ENCODE results near the gene MEI1.
"Not testable (repeated sequence)": the region's sequence is repeated elsewhere in the genome, so short reads cannot be mapped to it uniquely, and the experiment has no call there.

Gene MEI1, protein sequence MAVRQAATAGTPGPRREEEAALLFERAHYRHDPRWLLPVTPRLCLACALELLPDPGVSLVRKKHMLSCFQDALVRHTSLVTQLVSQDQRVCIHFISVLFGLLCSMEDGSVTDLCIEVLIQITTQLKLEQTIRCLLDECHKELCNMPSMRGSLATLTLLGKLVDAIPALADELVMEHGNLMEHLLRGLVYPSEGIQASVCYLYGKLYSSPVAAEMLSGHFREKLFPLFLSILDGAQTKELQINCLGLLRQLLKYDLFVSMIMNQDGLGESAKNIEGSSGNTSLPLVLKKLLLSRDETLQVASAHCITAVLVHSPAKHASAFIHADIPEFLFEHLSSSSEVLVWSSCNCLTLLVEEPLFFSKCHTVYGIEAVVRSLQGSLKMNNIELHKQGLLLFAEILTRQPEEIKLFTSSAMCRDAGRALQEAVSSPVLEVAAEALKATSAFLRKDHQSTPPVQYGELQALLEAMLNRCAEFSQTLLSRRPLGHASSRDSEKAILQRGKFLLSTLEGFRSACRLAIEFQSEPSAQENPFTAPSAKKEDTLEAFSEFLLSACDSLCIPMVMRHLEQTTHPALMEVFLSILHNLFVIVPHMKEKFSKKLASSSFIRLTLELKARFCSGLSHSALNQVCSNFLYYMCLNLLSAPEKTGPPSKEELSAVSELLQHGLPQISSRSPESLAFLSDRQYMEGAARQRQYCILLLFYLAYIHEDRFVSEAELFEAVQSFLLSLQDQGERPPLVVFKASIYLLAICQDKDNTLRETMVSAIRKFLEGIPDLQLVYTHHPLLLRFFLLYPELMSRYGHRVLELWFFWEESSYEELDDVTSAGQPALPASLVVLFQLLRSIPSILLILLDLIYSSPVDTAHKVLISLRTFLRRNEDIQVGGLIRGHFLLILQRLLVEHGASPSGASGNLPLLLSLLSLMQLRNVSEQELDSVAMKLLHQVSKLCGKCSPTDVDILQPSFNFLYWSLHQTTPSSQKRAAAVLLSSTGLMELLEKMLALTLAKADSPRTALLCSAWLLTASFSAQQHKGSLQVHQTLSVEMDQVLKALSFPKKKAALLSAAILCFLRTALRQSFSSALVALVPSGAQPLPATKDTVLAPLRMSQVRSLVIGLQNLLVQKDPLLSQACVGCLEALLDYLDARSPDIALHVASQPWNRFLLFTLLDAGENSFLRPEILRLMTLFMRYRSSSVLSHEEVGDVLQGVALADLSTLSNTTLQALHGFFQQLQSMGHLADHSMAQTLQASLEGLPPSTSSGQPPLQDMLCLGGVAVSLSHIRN

DNA sequence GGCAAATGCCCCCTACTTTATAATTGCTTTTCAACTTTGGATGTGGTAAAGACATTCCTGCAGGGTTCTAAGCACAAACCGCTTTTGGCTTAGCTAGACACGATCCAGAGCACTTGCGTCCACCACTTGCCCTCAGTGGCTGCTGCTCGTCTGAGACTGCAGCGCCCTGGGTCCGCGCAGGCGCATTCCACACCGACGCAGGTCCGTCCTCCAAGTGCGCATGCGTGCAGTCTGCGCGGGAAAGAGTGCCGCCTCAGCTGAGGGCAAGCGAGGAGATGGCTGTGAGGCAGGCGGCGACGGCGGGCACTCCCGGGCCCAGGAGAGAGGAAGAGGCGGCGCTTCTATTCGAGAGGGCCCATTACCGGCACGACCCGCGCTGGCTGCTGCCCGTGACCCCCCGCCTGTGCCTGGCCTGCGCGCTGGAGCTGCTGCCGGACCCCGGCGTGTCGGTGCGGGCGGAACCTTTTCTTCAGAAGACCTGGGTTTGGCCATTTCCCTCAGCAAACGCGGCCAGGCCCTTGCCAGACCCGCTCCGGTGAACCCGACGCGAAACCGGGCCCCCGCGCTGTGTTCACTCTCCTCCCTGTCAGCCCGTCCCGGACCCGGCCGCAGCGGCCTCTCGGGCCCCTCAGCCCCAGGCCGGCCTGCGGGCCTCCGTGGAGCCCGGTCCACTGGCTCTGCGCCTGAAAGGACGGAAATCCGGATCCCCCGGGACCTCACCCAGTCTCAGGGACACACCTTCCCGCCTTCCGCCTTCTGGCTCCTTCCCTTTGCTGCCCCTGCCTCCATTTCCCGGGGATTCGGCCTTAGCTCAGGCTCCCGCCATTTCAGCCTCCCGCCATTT is at the start of gene MEI1:
Gene MEI1 (plus strand): TSS at position 240 of the 844 bp plus-strand sequence. CDS start 36 bp downstream, at position 276.
- no peak for DNase-seq

DNA sequence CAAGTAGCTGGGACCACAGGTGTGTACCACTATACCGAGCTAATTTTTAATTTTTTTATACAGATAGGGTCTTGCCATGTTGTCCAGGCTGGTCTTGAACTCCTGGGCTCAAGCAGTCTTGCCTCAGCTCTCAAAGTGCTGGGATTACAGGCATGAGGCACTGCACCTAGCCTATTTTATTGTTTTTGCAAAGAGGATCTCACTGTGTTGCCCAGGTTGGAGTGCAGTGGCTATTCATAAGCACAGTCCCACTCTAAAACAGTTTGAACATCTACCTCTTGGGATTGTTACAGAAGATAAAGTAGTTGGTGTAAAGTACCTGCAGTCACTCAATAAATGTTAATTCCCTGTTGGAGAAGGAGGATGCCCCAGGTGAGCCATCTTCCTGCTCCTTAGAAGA is 49.1 kb upstream of the MEI1 start:
- no peak for DNase-seq

DNA sequence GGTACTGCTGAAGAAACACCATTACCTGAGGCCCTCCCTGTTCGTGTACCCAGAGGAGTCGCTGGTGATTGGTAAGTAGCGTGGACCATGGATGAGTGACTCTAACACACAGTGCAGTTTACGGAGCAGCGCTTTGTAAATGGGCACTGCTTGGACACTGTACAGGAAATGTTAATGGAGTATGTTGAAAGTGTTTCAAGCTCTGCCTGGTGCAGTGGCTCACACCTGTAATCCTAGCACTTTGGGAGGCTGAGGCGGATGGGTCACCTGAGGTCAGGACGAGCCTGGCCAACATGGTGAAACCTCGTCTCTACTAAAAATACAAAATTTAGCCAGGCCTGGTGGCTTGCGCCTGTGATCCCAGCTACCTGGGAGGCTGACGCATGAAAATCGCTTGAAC is 48.5 kb upstream of the MEI1 start:
- DNase-seq, result no peak

DNA sequence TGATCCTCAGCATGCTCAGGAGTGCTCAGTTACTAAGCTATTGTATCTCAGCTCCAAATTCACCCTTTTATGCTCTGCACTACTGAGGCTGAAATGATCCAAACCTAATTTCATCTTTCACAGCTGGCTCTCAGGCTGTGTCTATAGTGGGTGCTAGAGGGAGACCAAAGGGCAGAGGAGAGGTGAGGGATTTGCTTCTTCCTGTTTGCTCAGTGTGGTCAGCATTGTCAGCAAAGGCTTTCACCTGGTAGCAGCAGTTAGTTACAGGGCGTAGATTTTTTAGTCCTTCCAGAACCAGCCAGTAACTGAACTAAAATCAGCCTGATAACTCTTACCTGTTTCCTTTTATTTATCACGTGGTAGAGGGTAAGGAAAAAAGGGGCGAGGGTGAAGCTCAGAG is 45.0 kb upstream of the MEI1 start:
- no peak for DNase-seq

DNA sequence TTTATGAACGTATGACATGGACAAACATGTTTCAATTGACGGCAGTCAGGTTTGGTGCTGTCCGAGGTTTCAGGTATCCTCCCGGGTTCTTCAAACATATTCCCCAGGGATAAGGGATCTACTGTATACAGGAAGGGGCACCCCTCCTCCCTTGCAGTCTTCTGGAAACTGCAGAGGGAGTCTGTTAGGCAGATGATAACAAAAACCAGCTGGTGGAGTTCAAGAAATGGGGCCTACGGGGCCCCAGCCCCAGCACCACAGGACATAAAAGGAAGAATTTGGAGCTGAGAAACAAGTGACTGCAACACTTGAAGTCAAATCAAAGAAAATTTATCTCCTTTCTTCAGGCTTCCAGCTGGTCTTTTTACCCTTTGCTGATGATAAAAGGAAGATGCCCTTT is 42.7 kb upstream of the MEI1 start:
- no peak for DNase-seq

DNA sequence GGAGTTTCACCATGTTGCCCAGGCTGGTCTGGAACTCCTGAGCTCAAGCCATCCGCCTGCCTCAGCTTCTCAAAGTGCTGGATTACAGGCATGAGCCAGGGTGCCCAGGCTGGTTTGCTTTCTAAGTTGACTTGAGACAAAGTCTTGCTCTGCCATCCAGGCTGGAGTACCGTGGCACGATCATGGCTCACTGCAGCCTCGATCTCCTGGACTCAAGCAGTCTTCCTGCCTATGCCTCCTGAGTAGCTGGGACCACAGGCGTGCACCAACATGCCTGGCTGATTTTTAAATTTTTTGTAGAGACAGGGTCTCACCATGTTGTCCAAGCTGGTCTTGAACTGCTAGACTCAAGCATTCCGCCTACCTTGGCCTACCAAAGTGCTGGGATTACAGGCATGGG is 41.6 kb upstream of the MEI1 start:
- DNase-seq, result no peak

DNA sequence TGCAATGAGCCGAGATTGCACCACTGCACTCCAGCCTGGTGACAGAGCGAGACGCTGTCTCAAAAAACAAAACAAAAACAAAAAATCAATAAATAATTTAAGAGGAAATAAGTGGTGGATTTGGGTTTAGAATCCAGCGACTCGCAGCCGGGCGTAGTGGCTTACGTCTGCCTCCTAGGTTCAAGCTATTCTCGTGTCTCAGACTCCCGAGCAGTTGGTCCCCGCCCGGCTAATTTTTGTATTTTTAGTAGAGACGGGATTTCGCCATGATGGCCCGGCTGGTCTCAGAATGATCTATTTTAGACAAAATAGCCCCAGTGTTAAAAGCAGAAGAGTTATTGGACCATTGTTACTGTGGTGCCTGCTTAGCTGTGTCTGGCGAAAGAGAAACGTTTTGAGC is 40.4 kb upstream of the MEI1 start:
- no peak for DNase-seq

DNA sequence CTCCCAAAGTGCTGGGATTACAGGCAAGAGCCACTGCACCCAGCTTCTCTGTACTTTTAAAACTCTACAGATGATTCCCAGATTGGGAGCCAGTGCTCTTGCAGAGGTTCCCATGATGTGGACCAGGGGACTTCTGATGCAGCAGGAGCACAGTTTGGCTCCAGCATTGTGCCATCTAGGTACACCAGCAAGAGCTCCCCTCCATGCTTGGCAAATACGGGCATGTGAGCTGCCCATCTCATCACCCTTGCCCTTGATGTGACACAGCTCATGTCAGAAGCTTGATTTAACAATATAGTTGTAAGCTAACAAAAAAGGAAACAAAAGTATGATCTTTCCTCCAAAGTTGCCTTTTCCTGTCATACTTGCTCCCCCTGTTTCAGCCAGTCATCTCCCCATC is 39.4 kb upstream of the MEI1 start:
- DNase-seq, result no peak

DNA sequence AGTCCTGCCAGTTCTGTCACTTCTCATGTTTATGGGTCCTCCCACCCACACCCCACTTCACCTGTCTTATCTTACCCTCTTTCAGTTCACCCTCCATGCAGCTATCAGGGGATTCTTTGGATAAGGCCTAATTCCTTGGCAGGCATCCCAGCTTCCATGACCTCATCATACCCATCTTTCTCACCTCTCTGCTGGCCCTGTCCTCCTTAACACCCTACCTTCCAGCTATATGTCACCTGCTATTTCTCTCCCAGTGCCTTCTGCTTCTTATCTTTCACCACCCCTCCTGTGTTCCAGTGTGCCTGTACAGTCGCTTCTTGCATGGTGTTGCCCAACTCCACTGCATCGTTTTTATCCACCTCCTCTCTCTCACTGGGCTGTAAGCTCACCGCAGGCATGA is 38.9 kb upstream of the MEI1 start:
- no peak for DNase-seq

DNA sequence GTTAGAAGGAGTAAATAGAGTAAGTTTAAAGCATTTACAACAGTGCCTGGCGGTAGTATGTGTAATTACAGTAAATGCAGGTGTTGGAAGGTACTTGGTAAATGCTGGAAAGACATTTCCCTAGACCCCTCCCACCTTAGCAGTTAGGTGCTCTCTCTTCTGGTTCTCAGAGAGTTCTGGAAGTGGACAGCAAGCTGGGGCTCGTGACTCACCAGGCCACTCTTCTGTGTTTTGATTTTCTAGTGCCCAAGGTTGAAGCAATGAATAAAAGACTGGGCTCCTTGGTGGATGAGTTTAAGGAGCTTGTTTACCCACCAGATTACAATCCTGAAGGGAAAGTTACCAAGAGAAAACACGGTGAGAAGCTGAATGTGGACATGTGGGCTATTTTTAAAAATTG is 38.2 kb upstream of the MEI1 start:
- DNase-seq, result no peak

DNA sequence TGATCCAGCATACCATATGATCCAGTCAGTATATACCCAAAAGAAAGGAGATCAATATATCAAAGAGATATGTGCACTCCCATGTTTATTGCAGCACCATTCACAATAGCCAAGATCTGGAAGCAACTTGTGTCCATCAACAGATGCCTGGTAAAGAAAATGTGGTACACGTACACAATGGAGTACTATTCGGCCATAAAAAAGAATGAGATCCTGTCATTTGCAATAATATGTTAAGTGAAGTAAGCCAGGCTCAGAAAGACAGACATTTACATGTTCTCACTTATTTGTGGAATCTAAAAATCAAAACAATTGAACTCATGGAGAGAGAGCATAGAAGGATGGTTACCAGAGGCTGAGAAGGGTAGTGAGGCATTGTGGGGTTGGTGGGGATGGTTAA is 37.6 kb upstream of the MEI1 start:
- no peak for DNase-seq

DNA sequence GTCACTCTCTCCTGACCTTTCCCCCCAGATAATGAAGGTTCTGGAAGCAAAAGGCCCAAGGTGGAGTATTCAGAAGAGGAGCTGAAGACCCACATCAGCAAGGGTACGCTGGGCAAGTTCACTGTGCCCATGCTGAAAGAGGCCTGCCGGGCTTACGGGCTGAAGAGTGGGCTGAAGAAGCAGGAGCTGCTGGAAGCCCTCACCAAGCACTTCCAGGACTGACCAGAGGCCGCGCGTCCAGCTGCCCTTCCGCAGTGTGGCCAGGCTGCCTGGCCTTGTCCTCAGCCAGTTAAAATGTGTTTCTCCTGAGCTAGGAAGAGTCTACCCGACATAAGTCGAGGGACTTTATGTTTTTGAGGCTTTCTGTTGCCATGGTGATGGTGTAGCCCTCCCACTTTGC is 35.7 kb upstream of the MEI1 start:
- DNase-seq, result not testable (repeated sequence)

DNA sequence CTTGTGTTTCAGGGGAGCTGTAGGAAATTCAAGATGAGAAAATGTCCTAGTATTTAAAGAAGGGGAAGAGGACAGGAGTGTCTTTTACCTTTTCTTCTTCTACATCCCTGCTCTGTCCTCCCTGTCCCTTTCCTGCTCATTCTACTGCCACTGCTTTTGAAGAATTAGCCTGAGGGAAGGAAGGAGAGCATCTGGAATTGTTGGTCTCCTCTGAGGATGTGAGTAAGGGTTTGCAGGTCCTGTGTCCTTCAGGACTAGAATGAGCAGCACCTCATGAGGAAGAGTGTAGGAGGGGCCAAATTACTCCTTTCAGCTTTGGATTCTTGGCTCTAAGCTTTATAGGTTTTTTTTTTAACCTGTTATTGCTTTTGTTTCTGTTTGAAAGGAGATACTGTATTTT is 34.8 kb upstream of the MEI1 start:
- no peak for DNase-seq

DNA sequence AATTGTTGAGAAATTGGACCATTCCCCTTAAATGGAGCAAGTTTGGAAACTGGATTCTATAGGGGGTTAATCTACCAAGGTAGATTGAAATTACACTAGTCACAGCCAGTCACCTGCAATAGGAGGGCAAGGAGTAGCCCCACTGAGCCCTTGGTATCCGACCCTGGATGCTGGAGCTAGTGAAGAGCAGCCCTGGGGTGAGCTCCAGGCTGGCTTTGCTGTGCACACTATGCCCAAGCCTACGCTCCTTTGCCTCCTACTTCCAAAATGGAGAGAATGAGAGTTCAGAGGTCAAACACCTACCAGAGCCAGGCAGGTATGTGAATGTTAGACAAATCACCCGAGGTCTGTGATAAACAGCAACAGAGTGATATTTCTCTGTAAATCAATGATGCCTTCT is 34.4 kb upstream of the MEI1 start:
- DNase-seq, result no peak

DNA sequence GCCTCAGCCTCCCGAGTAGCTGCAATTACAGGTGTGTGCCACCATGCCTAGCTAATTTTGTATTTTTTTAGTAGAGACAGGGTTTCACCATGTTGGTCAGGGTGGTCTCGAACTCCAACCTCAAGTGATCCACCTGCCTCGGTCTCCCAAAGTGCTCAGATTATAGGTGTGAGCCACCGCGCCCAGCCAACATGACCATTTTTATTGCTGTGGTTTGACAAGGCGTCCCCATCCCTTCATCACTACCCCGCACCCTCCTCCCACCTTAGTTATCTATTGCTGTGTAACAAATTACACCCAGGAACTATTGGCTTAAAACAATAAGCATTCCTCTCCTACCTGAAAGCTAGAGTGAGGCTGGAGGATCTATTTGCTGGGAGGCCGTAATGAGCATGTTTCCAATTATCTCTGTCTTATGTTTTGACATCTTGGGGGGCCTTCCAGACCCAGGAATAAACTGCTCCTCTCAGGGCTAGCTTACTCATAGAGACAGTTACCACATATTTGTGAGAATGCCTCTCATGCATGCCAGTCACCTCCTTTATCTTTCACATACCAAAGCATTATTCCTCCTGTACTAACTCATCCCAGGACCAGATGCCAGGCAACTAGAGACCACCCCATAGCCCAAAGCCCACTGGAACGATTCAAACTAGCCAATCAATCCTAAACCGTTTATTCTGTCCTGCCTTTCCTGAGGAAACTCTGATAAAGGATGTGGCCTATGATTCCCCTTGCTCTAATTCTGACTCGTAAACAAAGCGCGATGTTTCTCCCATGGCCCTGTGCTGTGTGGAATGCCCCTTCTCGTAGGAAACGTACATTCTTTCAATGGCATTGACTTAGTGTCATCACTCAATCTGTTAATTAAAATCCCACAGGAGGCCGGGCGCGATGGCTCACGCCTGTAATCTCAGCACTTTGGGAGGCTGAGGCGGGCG is 30.1 kb upstream of the MEI1 start:
- no peak for DNase-seq

DNA sequence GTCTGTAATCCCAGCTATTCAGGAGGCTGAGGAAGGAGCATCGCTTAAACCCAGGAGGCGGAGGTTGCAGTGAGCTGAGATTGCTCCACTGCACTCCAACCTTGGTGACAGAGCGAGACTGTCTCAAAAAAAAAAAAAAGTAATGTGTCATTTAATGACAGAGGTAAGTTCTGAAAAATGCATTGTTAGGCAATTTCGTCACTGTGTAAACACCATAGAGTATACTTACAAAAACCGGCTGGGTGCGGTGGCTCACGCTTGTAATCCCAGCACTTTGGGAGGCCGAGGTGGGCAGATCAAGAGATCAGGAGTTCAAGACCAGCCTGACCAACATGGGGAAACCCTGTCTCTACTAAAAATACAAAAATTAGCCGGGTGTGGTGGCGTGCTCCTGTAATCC is 27.2 kb upstream of the MEI1 start:
- DNase-seq, result not testable (repeated sequence)

DNA sequence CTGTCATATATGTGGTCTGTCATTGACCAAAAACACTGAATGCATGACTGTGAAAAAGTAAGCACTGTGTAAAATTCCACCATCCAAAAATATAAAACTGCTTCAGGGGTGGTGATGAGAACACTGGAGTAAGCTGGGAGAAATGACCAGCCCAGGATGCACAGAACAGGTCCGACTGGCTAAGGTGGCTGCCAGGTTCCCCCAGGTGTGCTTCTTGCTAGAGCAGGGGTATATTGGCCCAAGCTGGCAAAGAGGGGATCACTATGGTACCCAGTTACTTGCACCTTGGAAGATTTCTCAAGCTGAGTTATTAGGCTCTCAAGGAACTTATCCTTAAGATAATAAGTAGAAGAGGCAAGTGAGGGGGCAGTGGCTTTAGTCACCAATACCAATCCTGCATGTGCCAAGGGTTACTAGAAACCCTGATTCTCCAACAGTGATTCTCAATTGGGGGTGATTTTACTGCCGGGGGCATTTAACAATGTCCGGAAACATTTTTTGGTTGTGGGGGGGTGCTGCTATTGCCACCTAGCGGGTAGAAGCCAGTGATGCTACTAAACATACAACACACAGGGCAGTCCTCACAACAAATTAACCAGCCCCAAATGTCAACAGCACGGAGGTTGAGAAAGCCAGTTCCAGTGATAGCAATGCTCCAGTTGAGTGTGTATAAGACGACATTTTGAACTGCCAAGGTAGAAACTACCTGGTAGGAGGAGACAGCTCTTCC is 26.4 kb upstream of the MEI1 start:
- no peak for DNase-seq

DNA sequence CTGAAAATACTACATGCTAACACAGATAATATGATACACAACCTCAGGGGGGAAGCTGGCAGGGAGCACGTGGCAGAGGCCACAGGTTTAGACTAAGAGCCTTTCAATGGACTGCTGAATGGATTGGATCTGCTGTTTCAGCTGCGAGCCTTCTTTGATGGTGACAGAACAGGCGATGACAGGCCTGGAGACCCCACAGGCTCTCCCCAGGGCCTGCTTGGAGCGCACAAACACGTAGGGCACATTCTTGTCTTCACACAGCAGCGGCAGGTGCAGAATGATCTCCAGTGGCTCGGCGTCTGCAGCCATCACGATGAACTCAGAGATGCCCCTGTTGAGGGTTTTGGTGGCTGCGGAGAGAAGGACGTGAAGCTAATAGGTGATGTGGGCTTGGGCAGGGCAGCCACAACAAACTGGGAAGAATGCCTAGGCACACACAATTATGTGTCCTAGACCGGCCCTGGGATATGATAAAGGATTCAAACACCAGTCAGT is 24.4 kb upstream of the MEI1 start:
- DNase-seq, result no peak

DNA sequence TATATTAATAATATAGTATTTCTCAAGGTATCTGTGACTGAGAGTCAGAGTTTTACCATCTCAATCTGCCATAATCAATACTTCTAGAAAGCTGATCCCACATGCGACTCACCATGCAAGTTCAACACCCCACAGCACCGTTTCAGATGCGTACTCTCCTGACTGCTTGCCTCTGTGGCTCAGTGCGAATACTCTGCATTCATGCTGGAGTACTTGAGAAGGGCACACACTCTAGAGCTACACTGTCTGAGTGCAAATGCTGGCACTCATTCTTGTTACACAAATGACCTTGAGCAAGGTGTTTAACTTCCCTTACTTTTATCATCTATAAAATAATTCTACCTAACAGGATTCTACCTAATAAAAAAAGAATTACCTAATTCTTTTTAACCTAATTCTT is 23.2 kb upstream of the MEI1 start:
- DNase-seq, result no peak

DNA sequence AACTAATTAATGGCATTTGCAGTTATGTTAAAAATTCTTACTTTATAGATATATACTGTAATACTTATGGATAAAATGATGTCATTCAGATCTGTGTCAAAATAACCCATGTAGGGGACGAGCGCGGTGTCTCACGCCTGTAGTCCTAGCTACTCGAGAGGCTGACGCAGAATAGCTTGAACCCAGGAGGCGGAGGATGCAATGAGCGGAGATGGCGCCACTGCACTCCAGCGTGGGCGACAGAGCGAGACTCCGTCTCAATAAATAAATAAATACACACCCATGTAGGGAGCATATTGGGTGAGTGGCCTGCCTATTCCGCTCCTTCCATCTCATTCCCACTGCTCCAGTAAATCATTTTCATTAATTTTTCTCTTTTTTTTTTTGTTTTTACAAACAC is 17.7 kb upstream of the MEI1 start:
- DNase-seq, result peak; percentile 43

Data from NCI-H1105 treated with DMSO at 0.1 percent for 48 hours (cell line).